Testis (tissue), 2 donors: Measurements from ENCODE around the gene OR6S1.

Source experiments
- CTCF ChIP-seq, 3 experiments: fragments of 450-650 bp in 2 of 3; fragments of 200-600 bp in 1 of 3; sonication (generic) in 1 of 3; IDR thresholded peaks; one replicate each; pipeline ENCODE4 v1.5.1; 2016 to 2019; ENCODE audit warnings: antibody characterized with exemption in 3 of 3, mild to moderate bottlenecking in 2 of 3, moderate library complexity in 1 of 3
- POLR2A ChIP-seq: fragments of 450-650 bp; IDR thresholded peaks from one replicate; pipeline ENCODE4 v1.6.1; 2017; ENCODE audit warnings: antibody characterized with exemption, mild to moderate bottlenecking, moderate library complexity

GRCh38 chr14:20675669-20676068 lies 34.2 kb upstream of the OR6S1 start:
- TF ChIP-seq CTCF (IDR thresholded peaks at IDR 0.05) (no peak), POLR2A (no peak)
